Skeletal muscle cell (primary cell): Measurements from ENCODE around the gene DTNA.

Source experiments
- DNase-seq: peaks from one replicate; pipeline ENCODE4 v3.0.0-alpha.2; 2010; ENCODE audit warnings: low read depth
- H3K4me3 ChIP-seq: 2 replicates; pipeline ENCODE4 v1.5.1; 2011; ENCODE audit warnings: low read depth, mild to moderate bottlenecking, control low read depth, low read length, moderate library complexity

Gene DTNA

DNA sequence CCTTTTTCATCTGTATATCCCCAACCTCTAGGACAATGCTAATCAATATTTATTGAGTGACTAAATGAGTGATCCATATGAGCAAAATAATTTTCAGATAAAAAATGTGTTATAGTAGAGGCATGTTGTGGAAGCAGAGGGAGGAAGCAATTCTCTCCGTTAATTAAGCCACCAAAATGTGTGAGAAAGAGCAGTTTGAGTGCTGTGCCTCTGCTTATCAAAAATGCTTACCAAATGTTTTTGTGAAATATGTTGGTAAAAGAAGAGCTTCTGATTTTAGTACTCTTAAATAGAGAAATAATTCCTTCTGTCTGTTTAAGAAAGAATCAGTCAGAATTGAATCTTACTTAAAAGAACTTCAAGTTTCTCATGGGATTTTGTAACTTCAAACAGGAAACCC, 90.3 kb downstream of the DTNA start:
- DNase-seq, result no peak
- H3K4me3 ChIP-seq, result no peak overlapping the region

DNA sequence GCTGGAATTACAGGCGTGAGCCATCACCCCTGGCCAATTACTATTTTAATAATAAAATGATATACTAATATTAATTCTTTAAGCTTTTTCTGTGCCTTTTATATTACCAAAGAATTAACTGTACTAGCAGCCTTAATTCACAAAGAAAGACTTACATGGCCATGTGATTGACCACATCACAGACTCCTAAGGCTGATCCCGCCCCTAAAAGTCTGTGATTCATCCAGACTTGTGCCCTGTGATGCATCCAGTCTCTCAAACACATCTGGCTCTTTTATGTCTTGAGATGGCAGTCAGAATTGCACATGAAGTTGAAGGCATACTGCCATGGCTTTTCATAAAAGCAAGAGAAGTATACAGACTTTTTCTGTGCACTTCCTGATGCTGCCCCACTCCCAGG, 91.7 kb downstream of the DTNA start:
- H3K4me3 ChIP-seq, result no peak overlapping the region
- peak; percentile 68 for DNase-seq

DNA sequence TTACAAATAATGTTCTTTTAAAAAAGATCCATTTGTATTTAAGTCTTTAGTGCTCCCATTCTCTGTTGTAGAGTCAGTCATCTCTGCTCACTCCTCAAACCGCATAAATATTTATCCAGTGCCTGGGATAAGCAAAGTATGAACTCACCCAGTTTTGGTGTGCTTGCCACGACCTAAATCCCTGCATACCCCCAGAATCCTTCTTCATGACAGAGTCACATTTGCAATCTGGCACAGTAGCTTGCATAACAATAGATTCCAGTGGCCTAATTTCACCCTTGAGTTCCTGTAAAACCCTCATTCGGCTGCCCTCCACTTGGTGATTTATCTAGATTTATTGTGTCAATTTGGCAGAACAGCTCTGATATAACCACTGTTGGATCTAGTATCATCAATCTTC, 92.9 kb downstream of the DTNA start:
- DNase-seq, result no peak
- no peak overlapping the region for H3K4me3 ChIP-seq

DNA sequence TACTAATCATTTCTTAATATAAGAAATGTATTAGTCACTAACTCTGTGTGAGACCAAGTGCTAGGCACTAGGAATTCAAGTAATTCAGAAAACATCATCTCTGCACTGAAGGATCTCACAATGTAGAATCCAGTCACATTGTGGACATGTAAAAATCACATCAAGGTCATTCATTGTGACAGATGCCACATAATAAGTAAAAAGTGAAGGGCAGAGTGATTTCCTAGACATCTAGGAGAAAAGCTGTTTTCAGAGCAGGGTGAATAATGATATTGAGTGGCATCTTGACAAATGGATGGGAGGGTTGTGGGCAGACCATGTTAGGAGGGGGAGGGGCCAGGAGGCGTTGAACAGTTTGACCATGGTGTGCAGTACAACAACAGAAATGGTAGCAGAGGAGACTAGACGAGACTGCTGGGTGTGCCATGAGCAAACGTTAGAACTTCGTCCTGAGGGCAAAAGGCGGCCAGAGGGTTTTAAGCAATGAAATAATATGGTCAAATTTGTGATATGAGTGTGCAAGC, 93.8 kb downstream of the DTNA start:
- no peak for DNase-seq
- H3K4me3 ChIP-seq, result no peak overlapping the region

DNA sequence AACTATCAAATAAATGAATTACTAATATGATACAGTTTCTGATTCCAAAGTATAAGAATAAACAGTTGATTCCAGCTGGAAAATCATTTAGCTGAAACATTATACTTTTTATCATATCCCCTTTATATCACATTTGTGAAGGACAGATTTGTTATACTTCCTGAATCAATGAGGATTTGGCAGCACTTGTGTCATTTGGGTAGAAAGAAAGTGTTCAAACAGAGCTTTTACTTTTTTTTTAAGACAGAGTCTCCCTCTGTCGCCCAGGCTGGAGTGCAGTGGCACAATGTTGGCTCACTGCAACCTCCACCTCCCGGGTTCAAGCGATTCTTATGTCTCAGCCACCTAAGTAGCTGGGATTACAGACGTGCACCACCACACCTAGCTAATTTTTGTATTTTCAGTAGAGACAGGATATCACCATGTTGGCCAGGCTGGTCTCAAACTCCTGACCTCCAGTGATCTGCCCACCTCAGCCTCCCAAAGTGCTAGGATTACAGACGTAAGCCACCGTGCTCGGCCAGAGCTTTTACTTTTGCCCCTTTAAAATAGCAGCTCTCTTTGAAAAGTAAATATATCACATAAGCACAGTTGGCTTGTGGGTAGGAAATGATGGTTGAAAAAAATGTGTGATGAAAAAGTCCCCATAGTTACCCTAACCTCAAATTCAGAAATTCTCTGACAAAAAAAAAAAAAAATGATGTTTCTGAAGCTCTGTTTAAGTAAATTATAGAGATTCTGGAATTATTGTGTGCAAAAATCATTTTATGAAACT, 95.2 kb downstream of the DTNA start:
- no peak overlapping the region for H3K4me3 ChIP-seq
- no peak for DNase-seq

DNA sequence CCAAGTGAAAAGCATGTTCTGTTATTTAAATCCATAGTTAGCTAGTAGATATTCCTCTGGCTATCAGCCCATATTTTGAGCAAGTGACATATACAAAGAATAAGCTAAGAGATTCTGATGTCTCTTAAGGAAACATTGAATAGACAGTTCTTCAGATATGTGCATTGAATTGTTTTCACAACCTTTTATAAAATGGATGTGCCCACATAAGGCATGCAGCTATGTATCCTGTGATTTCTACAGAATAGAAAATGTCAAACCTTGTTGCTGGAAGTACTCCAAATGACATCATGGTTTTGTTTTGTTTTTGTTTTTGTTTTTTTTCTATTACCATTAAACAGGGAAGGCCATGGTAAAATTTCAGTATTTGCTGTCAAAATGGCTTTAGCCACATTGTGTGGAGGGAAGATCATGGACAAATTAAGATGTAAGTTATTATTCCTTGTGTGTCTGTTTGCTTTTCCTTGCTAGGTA, 95.8 kb downstream of the DTNA start:
- no peak overlapping the region for H3K4me3 ChIP-seq
- no peak for DNase-seq

DNA sequence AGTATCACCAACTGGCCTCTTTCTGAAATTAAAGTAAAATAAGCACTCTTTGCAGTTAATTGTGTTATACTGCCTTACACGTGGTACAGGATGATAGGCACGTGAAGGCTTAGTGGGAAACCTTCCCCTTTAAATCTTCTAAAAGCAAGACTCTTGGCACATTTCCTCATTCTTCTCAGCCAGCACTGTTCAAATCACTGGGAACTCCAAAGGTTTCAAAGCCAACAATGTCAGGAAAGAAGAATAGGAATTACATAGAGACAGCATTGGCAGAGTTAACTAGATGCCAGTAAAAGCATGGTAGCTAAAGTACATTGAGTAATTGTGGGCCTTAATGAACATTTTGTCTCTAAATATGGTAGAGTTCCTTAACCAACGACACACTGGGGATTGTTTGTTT, 96.4 kb downstream of the DTNA start:
- no peak overlapping the region for H3K4me3 ChIP-seq
- no peak for DNase-seq

DNA sequence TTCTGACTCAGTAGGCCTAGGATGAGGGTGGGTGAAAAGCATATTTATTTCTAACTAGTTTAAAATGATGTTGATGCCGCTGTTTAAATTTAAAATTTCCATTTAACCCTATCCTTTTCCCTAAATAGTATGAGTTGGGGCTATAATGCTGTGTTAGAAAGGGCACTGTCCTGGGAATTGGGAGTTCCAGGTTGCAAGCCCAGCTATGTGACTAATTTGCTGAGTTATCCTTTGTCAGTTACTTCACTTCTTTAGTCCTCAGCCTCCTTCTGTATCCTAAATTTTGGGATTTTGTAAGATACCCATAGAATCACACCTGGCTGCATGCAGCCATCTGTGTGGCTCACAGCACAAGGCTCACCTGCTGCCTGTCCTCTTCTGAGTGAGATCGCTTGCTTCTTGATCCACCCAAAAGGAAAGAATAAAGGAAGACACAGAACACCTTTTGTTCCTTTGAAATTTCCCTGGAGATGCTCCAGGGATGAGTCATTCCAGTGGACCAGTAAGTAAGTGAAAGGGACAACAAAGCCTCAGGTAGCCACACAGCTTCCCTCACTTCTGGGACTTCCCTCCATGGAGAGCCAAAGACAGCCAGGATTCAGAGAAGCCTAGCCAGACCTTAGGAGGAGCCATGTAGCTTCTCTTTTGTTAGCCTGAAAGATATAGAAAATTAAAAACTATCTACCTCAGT, 97.2 kb downstream of the DTNA start:
- no peak for DNase-seq
- no peak overlapping the region for H3K4me3 ChIP-seq

DNA sequence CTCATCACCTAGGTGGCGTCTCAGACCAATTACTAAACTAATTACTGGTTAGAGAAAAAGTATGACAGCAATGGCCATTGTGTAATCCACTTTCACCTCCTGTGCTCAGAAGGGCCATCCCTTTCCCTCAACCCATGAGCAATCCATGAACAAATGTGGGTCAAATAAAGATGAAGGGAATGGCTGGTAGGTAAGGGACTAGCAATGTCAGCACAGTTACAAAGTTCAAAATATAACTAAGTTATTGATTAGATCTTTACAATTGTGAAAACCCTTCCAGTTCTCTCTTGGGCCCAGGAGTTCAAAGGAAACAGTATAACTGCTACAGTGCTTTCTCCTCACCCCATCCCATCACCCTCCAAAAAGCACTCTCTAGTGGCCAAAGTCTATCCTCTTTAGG, 98.3 kb downstream of the DTNA start:
- no peak for DNase-seq
- no peak overlapping the region for H3K4me3 ChIP-seq

DNA sequence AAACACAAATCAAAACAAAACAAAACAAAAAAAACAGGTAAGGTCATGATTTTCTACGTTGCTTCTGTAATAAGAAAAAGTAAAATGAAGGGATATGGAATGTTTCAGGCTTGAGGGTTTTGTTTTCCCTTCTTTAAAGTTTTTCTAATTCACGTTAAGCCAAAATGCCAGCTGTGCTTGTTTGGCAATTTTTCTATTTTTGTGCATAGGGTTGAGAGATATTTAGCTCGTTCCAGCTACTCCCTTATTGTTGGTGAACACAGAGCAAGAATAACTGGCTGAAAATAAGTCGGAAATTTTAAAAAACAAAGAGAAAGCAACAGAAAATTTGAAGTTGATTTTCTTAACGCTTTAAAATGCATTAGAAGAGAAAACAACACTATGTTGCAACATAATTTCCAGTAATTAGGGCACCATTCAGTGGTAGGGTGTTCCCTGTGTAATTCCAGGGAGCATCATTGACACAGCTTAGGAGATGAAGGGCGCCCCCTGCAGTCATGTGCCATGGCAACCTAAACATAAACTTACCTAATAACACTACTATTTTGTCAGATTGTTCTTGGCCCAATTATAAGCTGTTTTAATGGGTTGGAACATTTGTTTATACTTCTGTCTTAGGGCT, 99.5 kb downstream of the DTNA start:
- peak; percentile 12 for DNase-seq

DNA sequence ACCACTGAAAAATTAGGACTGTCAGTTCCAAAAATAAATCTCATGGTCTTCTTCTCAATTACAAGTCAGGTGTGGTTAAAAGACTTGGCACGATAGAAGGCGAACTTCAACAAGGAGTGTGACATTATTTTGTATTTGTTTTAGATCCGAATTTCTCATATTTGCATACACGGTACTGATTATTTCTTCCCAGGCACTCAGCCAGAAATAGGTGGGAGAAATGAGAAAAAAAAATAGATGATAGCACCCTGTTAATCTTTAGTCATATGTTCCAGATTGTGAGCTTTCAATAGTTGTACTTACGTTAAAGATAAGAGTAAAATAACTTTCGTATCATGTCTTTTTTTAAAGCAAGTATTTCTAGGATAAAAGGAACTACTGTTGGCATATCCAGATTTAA, 106.1 kb downstream of the DTNA start:
- no peak for DNase-seq
- no peak overlapping the region for H3K4me3 ChIP-seq

More for the DNA sequence above, 99.5 kb downstream of the DTNA start:
- H3K4me3 ChIP-seq, result no peak overlapping the region

DNA sequence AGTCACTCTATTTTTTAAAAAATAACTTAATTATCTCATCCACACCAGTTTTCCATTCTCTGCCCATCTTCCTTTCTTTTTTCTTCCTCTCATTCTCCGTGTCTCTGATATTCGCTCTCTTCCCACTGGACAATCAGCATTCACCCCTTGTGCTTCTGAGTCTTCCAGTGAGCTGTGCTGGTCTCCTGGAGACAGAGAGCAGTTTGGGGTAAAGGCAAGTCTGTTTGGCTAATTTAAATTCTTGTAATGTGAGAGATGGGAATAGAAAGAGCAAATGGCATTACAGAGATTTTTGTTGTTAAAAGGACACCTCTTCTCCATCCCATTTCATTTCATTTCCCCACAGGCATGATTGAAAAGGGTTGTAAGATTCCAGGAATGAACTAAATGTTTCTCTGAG, 107.5 kb downstream of the DTNA start:
- DNase-seq, result no peak
- H3K4me3 ChIP-seq, result no peak overlapping the region

DNA sequence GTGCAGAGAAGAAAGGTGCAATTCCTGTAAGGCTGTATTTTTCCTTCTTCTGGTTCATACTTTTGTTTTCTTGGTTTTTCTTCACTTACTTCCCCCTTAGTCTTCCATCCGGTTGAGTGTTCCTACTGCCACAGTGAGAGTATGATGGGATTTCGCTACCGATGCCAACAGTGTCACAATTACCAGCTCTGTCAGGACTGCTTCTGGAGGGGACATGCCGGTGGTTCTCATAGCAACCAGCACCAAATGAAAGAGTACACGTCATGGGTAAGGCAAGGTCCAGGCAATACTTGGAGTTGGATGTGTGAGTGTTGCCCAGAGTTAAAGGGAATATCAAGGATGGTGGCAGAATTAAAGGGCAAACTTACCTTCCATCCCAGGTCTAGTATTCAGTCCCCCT, 108.0 kb downstream of the DTNA start:
- no peak overlapping the region for H3K4me3 ChIP-seq
- no peak for DNase-seq

DNA sequence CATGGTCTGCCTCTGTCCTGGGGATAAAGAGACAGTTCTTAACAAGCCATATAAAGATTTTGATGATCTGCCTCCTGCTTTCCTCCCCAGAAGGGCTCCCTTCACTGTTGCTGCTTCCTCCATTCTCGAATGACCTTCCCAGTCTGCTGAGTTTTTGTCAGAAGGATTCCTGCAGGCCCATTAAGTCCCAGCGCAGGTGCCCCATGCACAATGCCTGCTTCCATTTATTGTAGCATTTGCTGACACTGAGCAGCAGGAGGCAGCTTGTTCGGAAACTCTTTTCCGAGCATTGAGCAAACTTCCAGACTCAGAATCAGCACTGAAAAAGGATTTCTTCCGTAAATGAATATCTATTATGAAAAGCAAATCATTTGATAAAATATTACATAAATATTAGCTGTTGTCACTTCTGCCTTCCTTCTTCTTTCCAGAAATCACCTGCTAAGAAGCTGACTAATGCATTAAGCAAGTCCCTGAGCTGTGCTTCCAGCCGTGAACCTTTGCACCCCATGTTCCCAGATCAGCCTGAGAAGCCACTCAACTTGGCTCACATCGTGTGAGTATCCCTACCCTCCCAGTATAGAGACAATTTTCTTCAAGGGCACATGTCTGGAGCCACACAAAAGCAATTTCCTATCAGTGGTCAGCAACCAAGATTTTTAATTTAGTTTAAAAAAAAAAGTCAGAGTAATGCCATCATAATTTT, 110.4 kb downstream of the DTNA start:
- no peak for DNase-seq
- H3K4me3 ChIP-seq, result no peak overlapping the region

DNA sequence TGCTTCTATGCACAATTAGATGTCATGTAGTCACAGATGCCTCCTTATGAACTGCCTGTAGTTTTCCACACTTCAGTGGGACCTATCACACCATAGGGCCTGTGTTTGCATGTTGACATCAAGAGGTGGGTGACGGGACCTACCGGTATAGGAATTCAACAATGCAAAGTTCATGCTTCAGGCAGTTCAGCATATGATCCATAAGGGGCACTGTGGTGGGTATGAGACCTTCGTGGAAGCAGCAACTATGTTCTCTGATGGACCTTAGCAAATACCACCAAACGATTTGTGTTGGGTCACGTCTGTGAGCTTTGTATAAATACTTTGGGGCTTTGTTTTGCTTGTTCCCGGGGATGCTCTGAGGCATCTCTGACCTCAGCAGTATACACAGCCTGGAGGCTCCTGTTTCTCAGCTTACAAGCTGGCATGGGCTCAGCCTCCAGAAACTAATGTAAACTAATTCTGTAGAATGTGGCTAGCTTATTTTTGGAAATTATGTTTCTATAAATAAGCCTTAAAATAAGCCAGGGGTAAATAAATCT, 111.6 kb downstream of the DTNA start:
- DNase-seq, result no peak
- no peak overlapping the region for H3K4me3 ChIP-seq

DNA sequence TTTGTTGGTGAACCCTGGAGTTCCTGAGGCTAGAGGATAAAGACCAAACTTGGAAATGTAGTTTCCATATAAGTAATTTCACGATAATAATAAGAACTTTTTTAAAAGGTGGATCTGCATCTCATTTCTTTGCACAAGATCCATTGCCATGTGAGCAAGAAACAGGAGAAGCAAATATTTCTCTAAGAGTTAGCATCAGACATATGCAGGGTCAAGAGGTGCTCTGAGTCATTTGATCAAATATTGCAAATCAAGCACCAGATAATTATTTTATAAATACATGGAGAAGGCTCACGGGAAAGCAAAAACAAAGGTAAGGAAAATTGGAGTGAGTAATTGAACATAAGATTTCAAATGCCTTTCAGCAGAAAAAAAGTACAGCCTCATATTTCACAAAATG, 118.0 kb downstream of the DTNA start:
- no peak overlapping the region for H3K4me3 ChIP-seq
- DNase-seq, result no peak

DNA sequence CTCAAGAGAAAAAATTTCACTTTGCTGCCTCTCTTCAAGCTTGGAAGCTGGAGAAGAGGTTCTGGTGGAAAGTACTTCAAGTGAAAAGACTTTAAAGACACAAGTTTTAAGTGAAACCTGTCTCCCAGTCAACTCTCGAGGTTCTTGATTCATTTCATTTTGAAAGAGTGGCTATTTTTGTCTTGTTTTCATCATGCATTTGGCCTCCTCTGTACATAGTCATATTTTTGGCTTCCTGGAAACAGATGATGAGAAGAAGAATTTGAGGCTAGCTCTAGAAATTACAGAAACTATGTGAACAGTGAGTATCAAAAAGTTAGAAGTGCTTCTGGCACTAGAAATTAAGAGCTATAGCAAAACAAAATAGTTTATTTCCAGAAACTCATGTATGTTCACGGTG, 124.8 kb downstream of the DTNA start:
- H3K4me3 ChIP-seq, result no peak overlapping the region
- no peak for DNase-seq

DNA sequence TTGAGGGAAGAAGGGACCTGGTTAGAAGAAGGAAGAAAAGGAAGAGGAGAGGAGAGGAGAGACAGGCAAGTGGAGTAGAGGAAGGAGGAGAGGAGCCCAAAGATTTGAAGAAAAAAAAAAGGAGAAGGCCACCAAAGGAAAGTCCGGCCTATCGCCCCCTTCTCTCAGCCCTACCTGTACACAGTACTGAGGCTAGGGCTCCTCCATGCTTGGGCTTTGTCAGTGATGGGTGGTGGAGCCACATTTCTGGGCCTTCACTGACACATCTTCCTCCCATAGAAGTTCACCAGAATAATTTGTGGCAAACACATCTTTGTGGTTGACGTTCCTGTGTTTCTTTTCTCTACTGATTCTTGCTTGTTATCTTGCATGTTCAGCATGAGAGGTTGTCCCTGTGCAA, 125.4 kb downstream of the DTNA start:
- DNase-seq, result no peak
- H3K4me3 ChIP-seq, result no peak overlapping the region

DNA sequence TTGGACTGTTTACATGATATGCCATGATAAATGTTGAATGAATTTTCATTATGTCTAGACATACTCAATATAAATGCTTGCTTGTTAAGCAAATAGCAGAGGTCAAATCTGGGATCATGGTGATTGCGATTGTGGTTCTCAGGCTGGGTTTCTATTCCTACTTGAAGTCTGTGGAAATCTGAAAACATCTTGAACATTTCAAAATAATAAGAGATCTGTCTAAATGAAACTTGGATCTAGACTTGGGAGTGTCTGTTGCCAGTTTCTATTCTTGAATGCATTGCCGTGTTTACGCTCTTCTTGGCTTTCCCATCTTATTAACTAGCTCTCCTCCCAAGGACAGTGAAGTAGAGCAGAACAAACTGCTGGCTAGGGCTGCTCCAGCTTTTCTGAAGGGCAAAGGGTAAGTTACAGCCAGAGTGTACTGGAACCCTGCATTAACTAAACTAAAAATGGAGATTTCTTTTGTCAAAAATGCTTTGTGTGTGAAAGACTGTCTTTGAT, 127.7 kb downstream of the DTNA start:
- no peak overlapping the region for H3K4me3 ChIP-seq
- peak; percentile 5 for DNase-seq
